IMR-90 (cell line): ENCODE data around the gene CAPN8. TPM values are rescaled to one million over a fixed set of nuclear protein-coding genes. Genes with fewer than 3 reads are reported as not detected.

ENCODE experiments used
- ATAC-seq: fragments of 200-7000 bp; cut with Tn5 transposase; 2 replicates; pipeline ENCODE4 v1.9.1; 2020; ENCODE audit warnings: low read depth, mild to moderate bottlenecking, moderate library complexity
- BruUV-seq: library from RNA; stranded (reverse); fragments of 400-500 nt; replicated peaks from 2 replicates; lab custom pipeline; 2021; lab: Mats Ljungman, UMichigan
- CTCF ChIA-PET: fragments of 300-600 bp; formaldehyde crosslinking; extraction: SDS; loops from one replicate; lab custom pipeline; 2021; ENCODE audit warnings: antibody characterized with exemption; lab: Yijun Ruan, JAX
- POLR2A ChIA-PET: fragments of 300-600 bp; sonication (Branson Sonifier 250); formaldehyde crosslinking; loops from one replicate; lab custom pipeline; 2022; ENCODE audit warnings: antibody characterized with exemption; ENCODE audit not compliant: unreplicated experiment; lab: Charles Lee
- DNase-seq: peaks from one replicate; pipeline ENCODE4 v3.0.0; 2013
- H2AFZ ChIP-seq: replicated peaks from 2 replicates; pipeline ENCODE3; 2013; ENCODE audit warnings: low read length, mild to moderate bottlenecking; ENCODE audit not compliant: poor library complexity
- H2AK5ac ChIP-seq: 2 replicates; pipeline ENCODE4 v1.6.1; 2013; ENCODE audit warnings: low read depth, low read length, inconsistent platforms
- H2AK9ac ChIP-seq: replicated peaks from 2 replicates; pipeline ENCODE3; 2013; ENCODE audit warnings: mild to moderate bottlenecking, low read depth, low read length, moderate library complexity; ENCODE audit not compliant: poor library complexity
- H2BK120ac ChIP-seq: 2 replicates; pipeline ENCODE4 v1.6.1; 2013; ENCODE audit warnings: low read depth, low read length, inconsistent platforms
- H2BK15ac ChIP-seq: 3 replicates; pipeline ENCODE4 v1.6.1; 2013; ENCODE audit warnings: low read depth, low read length, inconsistent platforms
- H2BK20ac ChIP-seq: 2 replicates; pipeline ENCODE4 v1.6.1; 2013; ENCODE audit warnings: low read depth, mild to moderate bottlenecking, inconsistent platforms, low read length, moderate library complexity
- H2BK5ac ChIP-seq: 2 replicates; pipeline ENCODE4 v1.6.1; 2013; ENCODE audit warnings: mild to moderate bottlenecking, low read depth, low read length, inconsistent platforms; ENCODE audit not compliant: poor library complexity, severe bottlenecking
- H3K14ac ChIP-seq: replicated peaks from 2 replicates; pipeline ENCODE4 v1.6.1; 2013; ENCODE audit warnings: low read depth, low read length, inconsistent platforms
- H3K18ac ChIP-seq: 2 replicates; pipeline ENCODE4 v1.6.1; 2013; ENCODE audit warnings: low read depth, low read length, control low read depth
- H3K23ac ChIP-seq: 2 replicates; pipeline ENCODE4 v1.6.1; 2013; ENCODE audit warnings: low read depth, low read length, inconsistent platforms
- H3K27ac ChIP-seq: 2 replicates; pipeline ENCODE4 v1.5.1; 2013; ENCODE audit warnings: mild to moderate bottlenecking, control low read depth, low read length; ENCODE audit not compliant: insufficient read depth
- H3K27me3 ChIP-seq: 2 replicates; pipeline ENCODE4 v1.6.1; 2013; ENCODE audit warnings: low read length; ENCODE audit not compliant: control insufficient read depth, insufficient read depth
- H3K36me3 ChIP-seq: 2 replicates; pipeline ENCODE4 v1.6.1; 2013; ENCODE audit warnings: low read length, mixed read lengths; ENCODE audit not compliant: control insufficient read depth, insufficient read depth
- H3K4ac ChIP-seq: 2 replicates; pipeline ENCODE4 v1.6.1; 2013; ENCODE audit warnings: low read depth, low read length, inconsistent platforms
- H3K4me1 ChIP-seq: 2 replicates; pipeline ENCODE4 v1.6.1; 2013; ENCODE audit warnings: low read length, mixed read lengths; ENCODE audit not compliant: control insufficient read depth, insufficient read depth
- H3K4me2 ChIP-seq: 2 replicates; pipeline ENCODE4 v1.6.1; 2013; ENCODE audit warnings: low read depth, mild to moderate bottlenecking, control low read depth, low read length, moderate library complexity
- H3K4me3 ChIP-seq: 2 replicates; pipeline ENCODE4 v1.5.1; 2013; ENCODE audit warnings: low read depth, mild to moderate bottlenecking, control low read depth, low read length, moderate library complexity; ENCODE audit not compliant: insufficient read depth
- H3K56ac ChIP-seq: 2 replicates; pipeline ENCODE4 v1.6.1; 2013; ENCODE audit warnings: low read length, inconsistent platforms; ENCODE audit not compliant: insufficient read depth; ENCODE audit errors: extremely low read depth
- H3K79me1 ChIP-seq, 2 experiments: 2 replicates each; pipeline ENCODE4 v1.6.1; 2013; ENCODE audit warnings: low read length in 2 of 2, inconsistent platforms in 1 of 2, low read depth in 1 of 2
- H3K9ac ChIP-seq: 2 replicates; pipeline ENCODE4 v1.6.1; 2013; ENCODE audit warnings: low read depth, low read length, control low read depth
- H3K9me1 ChIP-seq: 2 replicates; pipeline ENCODE4 v1.6.1; 2013; ENCODE audit warnings: low read length, inconsistent platforms; ENCODE audit not compliant: insufficient read depth
- H3K9me3 ChIP-seq: 2 replicates; pipeline ENCODE4 v1.6.1; 2013; ENCODE audit warnings: low read length; ENCODE audit not compliant: control insufficient read depth, insufficient read depth
- H4K20me1 ChIP-seq: 2 replicates; pipeline ENCODE4 v1.6.1; 2013; ENCODE audit warnings: low read length, inconsistent platforms; ENCODE audit not compliant: insufficient read depth
- H4K5ac ChIP-seq: 2 replicates; pipeline ENCODE4 v1.6.1; 2013; ENCODE audit warnings: mild to moderate bottlenecking, low read depth, low read length, control low read depth
- H4K8ac ChIP-seq, 2 experiments: 2 replicates each; pipeline ENCODE4 v1.6.1; 2013; ENCODE audit warnings: low read depth in 2 of 2, low read length in 2 of 2, control low read depth in 1 of 2, inconsistent platforms in 1 of 2
- H4K91ac ChIP-seq: 2 replicates; pipeline ENCODE4 v1.6.1; 2013; ENCODE audit warnings: low read depth, low read length, inconsistent platforms; ENCODE audit not compliant: insufficient read depth
- BHLHE40 ChIP-seq: fragments of 150-350 bp; IDR thresholded peaks from 2 replicates; pipeline ENCODE4 v1.6.1; 2016; ENCODE audit warnings: mild to moderate bottlenecking, low read depth, low read length
- MXI1 ChIP-seq: IDR thresholded peaks from 2 replicates; pipeline ENCODE4 v1.6.1; 2012; ENCODE audit warnings: low read depth, mild to moderate bottlenecking, low read length, moderate library complexity, borderline replicate concordance
- NFE2L2 ChIP-seq: fragments of 150-350 bp; IDR thresholded peaks from 2 replicates; pipeline ENCODE4 v1.6.1; 2016; ENCODE audit warnings: low read depth, mild to moderate bottlenecking, low read length
- USF2 ChIP-seq: fragments of 150-350 bp; IDR thresholded peaks from 2 replicates; pipeline ENCODE4 v1.6.1; 2017; ENCODE audit warnings: mild to moderate bottlenecking, antibody characterized with exemption, low read length, low read depth
- WGBS, 2 experiments: methylation state at CpG; one replicate each; pipeline versions ENCODE4 v1.1.5 to v1.1.7; 2013; ENCODE audit warnings: missing lambda C conversion rate in 2 of 2; ENCODE audit not compliant: insufficient read length in 1 of 2; ENCODE audit errors: extremely low coverage in 2 of 2; 5-methylcytosine and 5-hydroxymethylcytosine counted together
- dilution Hi-C: fragments of 300-500 bp; cut with HindIII; formaldehyde crosslinking; loops from one replicate; pipeline ENCODE4 v1.14.3; 2018; ENCODE audit warnings: low sequenced_read_pairs; ENCODE audit not compliant: unreplicated experiment
- in situ Hi-C: fragments of 300-500 bp; cut with MboI; formaldehyde crosslinking; loops from 3 replicates; pipeline ENCODE4 v1.14.3; 2019; ENCODE audit warnings: low sequenced_read_pairs, inconsistent platforms, mixed read lengths
- intact Hi-C: fragments of 100-400 bp; cut with micrococcal nuclease; formaldehyde crosslinking; loops from 2 replicates; pipeline ENCODE4 v1.10.0; 2022
- polyA plus RNA-seq, 3 experiments: library from polyadenylated mRNA; depleted of rRNA; stranded (reverse); fragments of >200 nt; gene quantifications; 2 replicates each; pipeline ENCODE4 v1.2.3, GENCODE V29; 2012; ENCODE audit warnings: low replicate concordance in 1 of 3
- total RNA-seq: library from RNA; depleted of rRNA; stranded (reverse); fragments of >200 nt; gene quantifications from 2 replicates; pipeline ENCODE4 v1.2.3, GENCODE V29; 2012

CAPN8 gene
- total and polyA plus RNA-seq, 2 of the 4 experiments (the other 2 are of a cell fraction), result not detected

- H3K9me3 ChIP-seq, result no peaks in the 10 kb centered on the region
- no peak overlapping the region for H2BK120ac ChIP-seq
- no peak for DNase-seq
- no peak for ATAC-seq
- no peak overlapping the region for H2AFZ ChIP-seq
- H4K91ac ChIP-seq, result no peak overlapping the region
- H2AK9ac ChIP-seq, result no peak overlapping the region
- no peak overlapping the region for H3K4me3 ChIP-seq
- intact Hi-C loops, result no loop called here
- no peak overlapping the region for H4K5ac ChIP-seq
- no peak overlapping the region for H3K23ac ChIP-seq
- no peaks in the 10 kb centered on the region for H3K9me1 ChIP-seq
- no peak overlapping the region for H3K14ac ChIP-seq
- no peak overlapping the region for H2BK20ac ChIP-seq
- H4K8ac ChIP-seq, result no peak overlapping the region
- no TSS peak for BruUV-seq
- no peak overlapping the region for H3K9ac ChIP-seq
- no peak overlapping the region for H2BK15ac ChIP-seq
- H4K20me1 ChIP-seq, result no peaks in the 10 kb centered on the region
- no peak overlapping the region for H3K4ac ChIP-seq
- H3K18ac ChIP-seq, result no peak overlapping the region
- H3K79me1 ChIP-seq, result no peaks in the 10 kb centered on the region
- CTCF ChIA-PET, result no interaction called here
- H3K27me3 ChIP-seq, result peaks cover 16% of the 10 kb centered on the region
- no peak overlapping the region for H2AK5ac ChIP-seq
- no peak overlapping the region for H3K4me2 ChIP-seq
- no peak overlapping the region for H2BK5ac ChIP-seq
- POLR2A ChIA-PET, result no interaction called here
- H3K27ac ChIP-seq, result no peak overlapping the region
- in situ Hi-C loops, result no loop called here
- WGBS, 2 experiments, result no CpG with 5 or more reads among the region's 4 CpGs
- dilution Hi-C loops, result no loop called here
- H3K56ac ChIP-seq, result no peak overlapping the region
- H3K36me3 ChIP-seq, result no peaks in the 10 kb centered on the region
- no peak for TF ChIP-seq BHLHE40
- no peak for TF ChIP-seq MXI1
- TF ChIP-seq USF2, result no peak
- no peak for TF ChIP-seq NFE2L2
- no peaks in the 10 kb centered on the region for H3K4me1 ChIP-seq
Observed at GRCh38 chr1:223545343-223545742, 120.2 kb downstream of the CAPN8 start.
